ENCODE data around the gene AMTN. TPM values are rescaled to one million over a fixed set of nuclear protein-coding genes. Genes with fewer than 3 reads are reported as not detected.

Gene AMTN
- total RNA-seq, 4 donors from 2014 or later = not detected

DNA sequence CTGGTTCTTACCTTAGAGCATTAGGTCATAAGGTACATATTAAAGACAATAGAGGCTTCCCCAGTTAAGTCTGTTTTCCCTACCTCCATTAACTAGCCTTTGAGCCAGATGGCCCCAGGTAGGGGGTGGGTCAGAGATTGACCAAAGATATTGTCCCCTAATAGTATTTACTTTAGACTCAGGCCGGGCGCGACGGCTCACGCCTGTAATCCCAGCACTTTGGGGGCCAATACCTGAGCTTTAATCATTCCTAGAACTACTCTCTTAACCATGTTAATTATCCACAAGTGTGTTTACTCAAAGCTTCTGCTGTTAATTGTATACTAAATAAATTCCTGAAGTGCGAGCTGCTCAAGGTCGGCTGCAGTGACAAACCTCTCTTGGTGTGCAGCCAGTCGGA, 45.7 kb downstream of the AMTN start:
- TF ChIP-seq, protein P1, sequence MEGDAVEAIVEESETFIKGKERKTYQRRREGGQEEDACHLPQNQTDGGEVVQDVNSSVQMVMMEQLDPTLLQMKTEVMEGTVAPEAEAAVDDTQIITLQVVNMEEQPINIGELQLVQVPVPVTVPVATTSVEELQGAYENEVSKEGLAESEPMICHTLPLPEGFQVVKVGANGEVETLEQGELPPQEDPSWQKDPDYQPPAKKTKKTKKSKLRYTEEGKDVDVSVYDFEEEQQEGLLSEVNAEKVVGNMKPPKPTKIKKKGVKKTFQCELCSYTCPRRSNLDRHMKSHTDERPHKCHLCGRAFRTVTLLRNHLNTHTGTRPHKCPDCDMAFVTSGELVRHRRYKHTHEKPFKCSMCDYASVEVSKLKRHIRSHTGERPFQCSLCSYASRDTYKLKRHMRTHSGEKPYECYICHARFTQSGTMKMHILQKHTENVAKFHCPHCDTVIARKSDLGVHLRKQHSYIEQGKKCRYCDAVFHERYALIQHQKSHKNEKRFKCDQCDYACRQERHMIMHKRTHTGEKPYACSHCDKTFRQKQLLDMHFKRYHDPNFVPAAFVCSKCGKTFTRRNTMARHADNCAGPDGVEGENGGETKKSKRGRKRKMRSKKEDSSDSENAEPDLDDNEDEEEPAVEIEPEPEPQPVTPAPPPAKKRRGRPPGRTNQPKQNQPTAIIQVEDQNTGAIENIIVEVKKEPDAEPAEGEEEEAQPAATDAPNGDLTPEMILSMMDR (IDR thresholded peaks at IDR 0.05; ENCODE audit: low read depth) = no peak

DNA sequence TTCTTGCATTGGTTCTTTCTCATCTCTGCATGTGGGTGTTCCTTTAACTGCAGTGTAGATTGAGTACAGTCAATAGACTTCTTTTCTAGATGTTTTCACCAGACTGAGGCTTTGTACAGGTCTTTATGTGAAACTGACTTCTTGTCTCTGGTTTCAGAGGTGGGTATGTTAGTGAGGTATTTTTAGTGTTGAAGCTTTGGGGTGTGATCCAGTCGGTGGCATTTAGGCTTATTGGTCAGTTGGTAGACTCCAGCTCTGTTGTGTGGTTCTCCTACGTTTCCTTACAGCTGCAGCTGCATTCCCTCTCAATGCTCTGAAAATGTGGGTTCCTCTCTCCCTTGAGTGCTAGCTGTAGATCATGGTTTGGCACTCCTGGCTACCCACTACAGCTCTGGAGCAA, 52.4 kb downstream of the AMTN start:
- TF ChIP-seq, protein P1 (IDR thresholded peaks at IDR 0.05; ENCODE audit: low read depth) = no peak

DNA sequence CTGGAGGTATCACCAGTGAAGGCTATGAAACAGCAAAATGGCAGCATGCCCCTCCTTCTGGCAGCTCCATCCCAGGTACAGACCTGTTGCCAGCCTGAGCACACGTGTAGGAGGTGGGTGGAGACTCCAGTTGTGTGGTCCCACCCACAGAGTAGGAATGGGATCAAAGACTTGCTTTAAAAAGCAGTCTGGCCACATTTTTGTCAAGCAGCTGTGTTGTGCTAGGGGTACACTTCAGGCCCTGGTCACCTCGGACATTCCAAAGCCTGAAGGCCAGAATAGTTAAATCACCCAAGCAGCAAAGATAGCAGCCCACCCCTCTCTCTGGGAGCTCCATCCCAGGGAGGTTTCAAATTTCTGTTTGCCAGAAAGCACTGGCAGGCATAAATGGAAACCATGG, 53.4 kb downstream of the AMTN start:
- TF ChIP-seq, protein P1 (IDR thresholded peaks at IDR 0.05; ENCODE audit: low read depth) = no peak

DNA sequence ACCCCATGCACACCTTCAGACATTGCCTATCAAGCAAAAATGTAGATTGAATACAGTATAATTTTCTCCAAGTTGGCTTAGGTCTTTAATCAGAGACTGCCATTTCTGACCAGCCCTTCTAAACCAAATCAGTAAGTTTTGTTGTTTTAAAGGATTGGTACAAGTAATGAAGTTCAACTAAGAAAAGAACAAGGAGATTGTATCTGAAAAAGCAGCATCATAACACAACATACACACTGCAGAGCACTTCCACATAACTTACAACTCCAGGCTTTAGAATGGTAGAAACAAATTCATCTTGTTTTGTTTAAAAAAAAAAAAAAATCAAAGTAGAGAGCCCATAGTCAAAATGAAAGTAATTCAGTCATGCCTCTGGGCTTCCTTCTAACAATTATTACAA, 57.6 kb downstream of the AMTN start:
- TF ChIP-seq, protein P1 (IDR thresholded peaks at IDR 0.05; ENCODE audit: low read depth) = no peak

DNA sequence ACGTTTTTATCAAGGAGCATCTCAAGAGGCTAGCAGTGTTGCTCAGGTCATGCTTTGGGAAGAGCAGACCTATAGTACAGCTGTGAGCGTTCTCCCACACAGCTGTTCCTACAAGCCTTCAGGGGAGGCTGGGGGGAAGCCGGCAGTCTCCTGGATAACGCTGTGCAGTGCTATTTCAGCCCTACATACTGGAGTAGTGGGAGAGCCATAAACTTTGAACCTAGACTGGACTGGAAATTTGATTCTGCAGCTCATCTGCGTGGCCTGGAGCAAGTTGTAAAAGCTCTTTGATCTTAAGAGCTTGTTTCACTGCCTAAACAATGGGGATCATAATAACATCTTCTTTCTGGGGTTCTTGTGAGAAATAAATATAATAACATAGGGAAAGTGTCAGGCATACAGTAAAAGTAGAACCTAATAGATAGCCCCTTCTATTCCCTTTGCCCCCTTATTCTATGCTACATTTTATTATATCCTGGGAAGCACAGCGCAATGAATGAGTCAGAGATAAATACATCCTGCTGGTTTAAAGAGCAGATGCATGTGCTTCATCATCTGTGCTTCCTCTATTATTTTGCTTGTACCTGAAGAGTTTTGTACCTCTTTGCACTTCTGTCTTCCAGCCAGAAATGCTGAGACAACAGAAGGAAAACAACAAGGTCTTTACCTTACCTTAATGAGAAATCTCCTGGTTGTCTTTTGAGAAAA, 59.0 kb downstream of the AMTN start:
- TF ChIP-seq, protein P1 (IDR thresholded peaks at IDR 0.05; ENCODE audit: low read depth) = no peak

DNA sequence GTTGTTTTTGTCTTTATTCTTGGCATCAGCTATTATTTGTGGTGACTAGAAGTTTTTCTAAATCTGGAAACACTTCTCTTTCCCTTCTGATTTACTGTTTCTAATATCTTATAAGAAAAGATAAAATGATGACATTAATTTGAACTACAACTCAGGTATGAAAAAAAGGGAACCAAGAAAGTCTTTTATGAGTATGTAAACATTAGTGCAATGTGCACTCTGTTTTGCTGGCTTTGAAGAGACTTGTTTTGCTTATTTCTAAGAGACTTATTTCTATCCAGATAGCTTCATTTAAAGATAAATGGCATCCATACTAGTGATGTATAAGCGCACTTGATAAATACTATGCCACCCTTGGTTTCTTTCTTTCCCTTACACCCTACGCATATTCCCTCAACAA, 63.6 kb downstream of the AMTN start:
- TF ChIP-seq, protein P1 (IDR thresholded peaks at IDR 0.05; ENCODE audit: low read depth) = no peak

Other genes starting within 250 kb of the AMTN start
- not detected for gene CABS1, start 183.6 kb upstream of the AMTN start, total RNA-seq
- gene SMR3A, start 157.8 kb upstream of the AMTN start, total RNA-seq = not detected
- gene SMR3B, start 135.4 kb upstream of the AMTN start, total RNA-seq = not detected
- not detected for gene OPRPN, start 120.6 kb upstream of the AMTN start, total RNA-seq
- not detected for gene MUC7, start 46.4 kb upstream of the AMTN start, total RNA-seq
- gene AMBN, start 73.7 kb downstream of the AMTN start, total RNA-seq = not detected
- under 1 TPM in 1 of 4 donors, not detected in 3; 0.16 TPM for gene ENAM, start 110.2 kb downstream of the AMTN start, total RNA-seq
- 10 to 100 TPM in 1 of 4 donors, 1 to 10 TPM in 2, not detected in 1; 6.6 to 23.0 (median 6.8) TPM for gene JCHAIN, start 147.9 kb downstream of the AMTN start, total RNA-seq
- 10 to 100 TPM; 12.2 to 26.1 (median 16.1) TPM for gene UTP3, start 170.0 kb downstream of the AMTN start, total RNA-seq
- 10 to 100 TPM; 47.1 to 75.3 (median 58.6) TPM for gene RUFY3, start 203.4 kb downstream of the AMTN start, total RNA-seq

All from subcutaneous adipose tissue (tissue), 4 donors.